HepG2 (cell line): ENCODE measurements around the gene ATP2A2. TPM values are rescaled to one million over a fixed set of nuclear protein-coding genes. Genes with fewer than 3 reads are reported as not detected.

Experiments
- BRF2 ChIP-seq: sonication (generic); formaldehyde crosslinking; IDR thresholded peaks from 2 replicates; pipeline ENCODE4 v1.8.1; 2022; ENCODE audit warnings: mild to moderate bottlenecking, missing genetic modification reagents
- CREB1 ChIP-seq, 2 experiments: fragments of 450-650 bp in 1 of 2; IDR thresholded peaks; 2 replicates each; pipeline ENCODE4 v1.6.1; 2016 to 2017; ENCODE audit warnings: control low read depth in 1 of 2, mild to moderate bottlenecking in 1 of 2, missing compliant biosample characterization in 1 of 2, missing genetic modification characterization in 1 of 2
- IRF2 ChIP-seq: IDR thresholded peaks from 2 replicates; pipeline ENCODE4 v1.6.1; 2018; ENCODE audit warnings: missing genetic modification reagents, missing compliant biosample characterization
- JDP2 ChIP-seq: sonication (generic); formaldehyde crosslinking; IDR thresholded peaks from 2 replicates; pipeline ENCODE4 v1.8.1; 2022; ENCODE audit warnings: missing genetic modification reagents, borderline replicate concordance
- MLLT10 ChIP-seq: sonication (generic); formaldehyde crosslinking; IDR thresholded peaks from 2 replicates; pipeline ENCODE4 v1.4.0; 2020; ENCODE audit warnings: missing genetic modification reagents
- NR2C2 ChIP-seq: sonication (generic); formaldehyde crosslinking; IDR thresholded peaks from 2 replicates; pipeline ENCODE4 v1.4.0; 2020; ENCODE audit warnings: missing genetic modification reagents, mild to moderate bottlenecking, moderate library complexity, borderline replicate concordance
- PBX3 ChIP-seq: sonication (generic); formaldehyde crosslinking; IDR thresholded peaks from 2 replicates; pipeline ENCODE4 v1.8.1; 2023; ENCODE audit warnings: missing genetic modification reagents, inconsistent platforms, borderline replicate concordance
- POLR2A ChIP-seq, 2 experiments: IDR thresholded peaks; 2 replicates each; pipeline ENCODE4 v1.6.1; 2011; ENCODE audit warnings: low read depth in 2 of 2, low read length in 2 of 2, mild to moderate bottlenecking in 1 of 2, moderate library complexity in 1 of 2; ENCODE audit not compliant: insufficient read depth in 1 of 2
- POLR2AphosphoS2 ChIP-seq: IDR thresholded peaks from 2 replicates; pipeline ENCODE4 v1.6.1; 2011; ENCODE audit warnings: low read depth, low read length, improper control_type of control experiment
- REXO4 ChIP-seq: sonication (generic); formaldehyde crosslinking; IDR thresholded peaks from 2 replicates; pipeline ENCODE4 v1.8.0; 2022; ENCODE audit warnings: missing genetic modification reagents, mild to moderate bottlenecking, borderline replicate concordance
- SMAD1 ChIP-seq: sonication (generic); formaldehyde crosslinking; IDR thresholded peaks from 2 replicates; pipeline ENCODE4 v1.4.0; 2020; ENCODE audit warnings: missing genetic modification reagents, low read depth, mild to moderate bottlenecking, borderline replicate concordance
- SRY ChIP-seq: sonication (generic); formaldehyde crosslinking; IDR thresholded peaks from 2 replicates; pipeline ENCODE4 v1.8.0; 2022; ENCODE audit warnings: mild to moderate bottlenecking, missing genetic modification reagents
- ZBTB8A ChIP-seq: sonication (generic); formaldehyde crosslinking; IDR thresholded peaks from 2 replicates; pipeline ENCODE4 v1.4.0; 2020; ENCODE audit warnings: mild to moderate bottlenecking, low read depth, missing genetic modification reagents, borderline replicate concordance
- ZFP90 ChIP-seq: sonication (generic); formaldehyde crosslinking; IDR thresholded peaks from 2 replicates; pipeline ENCODE4 v1.8.0; 2022; ENCODE audit warnings: missing genetic modification reagents, mild to moderate bottlenecking, inconsistent platforms, borderline replicate concordance
- ZNF530 ChIP-seq: sonication (generic); formaldehyde crosslinking; IDR thresholded peaks from 2 replicates; pipeline ENCODE4 v1.5.0; 2020; ENCODE audit warnings: low read depth, mild to moderate bottlenecking, missing genetic modification reagents
- ZNF687 ChIP-seq: sonication (generic); formaldehyde crosslinking; IDR thresholded peaks from 2 replicates; pipeline ENCODE4 v1.5.1; 2020; ENCODE audit warnings: mild to moderate bottlenecking, missing genetic modification reagents, moderate library complexity
- ZSCAN25 ChIP-seq: sonication (generic); formaldehyde crosslinking; IDR thresholded peaks from 2 replicates; pipeline ENCODE4 v1.8.0; 2022; ENCODE audit warnings: mild to moderate bottlenecking, missing genetic modification reagents
- ZXDC ChIP-seq: sonication (generic); formaldehyde crosslinking; IDR thresholded peaks from 2 replicates; pipeline ENCODE4 v1.5.0; 2020; ENCODE audit warnings: mild to moderate bottlenecking, missing genetic modification reagents
- polyA plus RNA-seq, 8 experiments: library from polyadenylated mRNA; depleted of rRNA in 3 of 8; stranded (reverse) in 7 of 8; unstranded in 1 of 8; fragments of >200 nt; fragmentation: Illumina TruSeq in 4 of 8; extraction: Trizol in 4 of 8; gene quantifications; 2 replicates each; pipeline versions ENCODE4 v1.2.1 to v1.2.3, GENCODE V29; 2011 to 2016; ENCODE audit warnings: low read depth in 4 of 8, missing spikeins in 1 of 8, mixed read lengths in 1 of 8; ENCODE audit not compliant: insufficient read depth in 1 of 8
- total RNA-seq, 5 experiments: library from RNA; depleted of rRNA; stranded (reverse); fragments of >200 nt; fragmentation: Illumina TruSeq; extraction: Trizol; gene quantifications; 2 replicates each; pipeline ENCODE4 v1.2.3, GENCODE V29; 2016; ENCODE audit warnings: low read depth in 1 of 5

Gene ATP2A2
- total and polyA plus RNA-seq, 2 of the 13 experiments (the other 11 are each of a cell fraction or from before 2014, with no cell fraction given) = 35.4 to 85.5 TPM

GRCh38 chr12:110280779-110281548 lies at the start of gene ATP2A2 (continued):
- TF ChIP-seq ZNF687 (CRISPR knock-in tag) (peak; percentile 75), REXO4 (0 out of 2 replicates have a peak, but pooled peaks have one; percentile 58), POLR2A (IDR thresholded peaks at IDR 0.05; ENCODE audit: insufficient read depth in 1 of 2, low read depth in 2 of 2, low read length in 2 of 2) (peak; percentile 76 to 91), SRY (CRISPR knock-in tag) (peak; percentile 19; the same call in 1 of the 2 replicates), BRF2 (CRISPR knock-in tag) (peak; percentile 43; the same call in 1 of the 2 replicates), POLR2AphosphoS2 (no peak), SMAD1 (CRISPR knock-in tag) (peak; percentile 9; the same call in 1 of the 2 replicates), PBX3 (CRISPR knock-in tag) (0 out of 2 replicates have a peak, but pooled peaks have one; percentile 70), IRF2 (CRISPR knock-in tag) (peak; percentile 59; the same call in 1 of the 2 replicates), MLLT10 (CRISPR knock-in tag) (no peak), ZSCAN25 (CRISPR knock-in tag) (no peak), ZXDC (peak; percentile 14; the same call in 1 of the 2 replicates), ZNF530 (no peak), CREB1 (IDR thresholded peaks at IDR 0.05) (no peak), CREB1 (CRISPR knock-in tag; IDR thresholded peaks at IDR 0.05) (no peak), JDP2 (CRISPR knock-in tag) (no peak), NR2C2 (CRISPR knock-in tag) (no peak), ZBTB8A (CRISPR knock-in tag) (no peak), ZFP90 (CRISPR knock-in tag) (no peak)
